ENCODE data around the gene SFT2D1.

The SFT2D1 gene

GRCh38 chr6:166277892-166278578 lies 64.3 kb downstream of the SFT2D1 start:
- no peak for DNase-seq (ENCODE audit: low read depth)

GRCh38 chr6:166277018-166277417 lies 65.3 kb downstream of the SFT2D1 start:
- DNase-seq (ENCODE audit: low read depth), result no peak

- peak; percentile 65 for DNase-seq (ENCODE audit: low read depth)
These were observed 66.6 kb downstream of the SFT2D1 start for GRCh38 chr6:166275714-166276166.

- no peak for DNase-seq (ENCODE audit: low read depth)
These were observed 67.5 kb downstream of the SFT2D1 start for GRCh38 chr6:166274739-166275370.

- DNase-seq (ENCODE audit: low read depth), result no peak
These were observed 68.2 kb downstream of the SFT2D1 start for GRCh38 chr6:166274163-166274562.

GRCh38 chr6:166271376-166271765 lies 71.0 kb downstream of the SFT2D1 start:
- no peak for DNase-seq (ENCODE audit: low read depth)

- DNase-seq (ENCODE audit: low read depth), result no peak
These were observed 71.5 kb downstream of the SFT2D1 start for GRCh38 chr6:166270706-166271375.

All from stimulated activated CD8-positive, alpha-beta memory T cell treated with anti-CD3 and anti-CD28 coated beads, Interleukin-4, amount 100 ng/mL, for 24 hours (primary cell).